GM20000 (cell line): ENCODE data around the gene ZNF831.

Experiments used
- DNase-seq: peaks from one replicate; pipeline ENCODE4 v3.0.0; 2012; ENCODE audit warnings: low spot score
- CTCF ChIP-seq: IDR thresholded peaks from 2 replicates; pipeline ENCODE4 v1.5.1; 2012; ENCODE audit warnings: mild to moderate bottlenecking, control low read depth; ENCODE audit errors: extremely low read depth, missing control alignments

Gene ZNF831

GRCh38 chr20:59153355-59153681, 10.3 kb upstream of the ZNF831 start:
- no peak for TF ChIP-seq CTCF
- DNase-seq = no peak

- DNase-seq = no peak
Observed at GRCh38 chr20:59153832-59154231, 9.8 kb upstream of the ZNF831 start.

GRCh38 chr20:59154317-59155013, 9.2 kb upstream of the ZNF831 start:
- TF ChIP-seq CTCF = no peak

More at GRCh38 chr20:59153832-59154231, 9.8 kb upstream of the ZNF831 start:
- TF ChIP-seq CTCF = no peak

GRCh38 chr20:59157064-59157463, 6.6 kb upstream of the ZNF831 start:
- TF ChIP-seq CTCF = no peak
- DNase-seq = no peak

More at GRCh38 chr20:59154317-59155013, 9.2 kb upstream of the ZNF831 start:
- DNase-seq = no peak

GRCh38 chr20:59157531-59157930, 6.1 kb upstream of the ZNF831 start:
- no peak for TF ChIP-seq CTCF
- no peak for DNase-seq

GRCh38 chr20:59157961-59158541, 5.6 kb upstream of the ZNF831 start:
- DNase-seq = no peak
- no peak for TF ChIP-seq CTCF

GRCh38 chr20:59158673-59159072, 4.9 kb upstream of the ZNF831 start:
- no peak for DNase-seq
- no peak for TF ChIP-seq CTCF
